ENCODE results near the gene RBPJ.

The RBPJ gene

DNA sequence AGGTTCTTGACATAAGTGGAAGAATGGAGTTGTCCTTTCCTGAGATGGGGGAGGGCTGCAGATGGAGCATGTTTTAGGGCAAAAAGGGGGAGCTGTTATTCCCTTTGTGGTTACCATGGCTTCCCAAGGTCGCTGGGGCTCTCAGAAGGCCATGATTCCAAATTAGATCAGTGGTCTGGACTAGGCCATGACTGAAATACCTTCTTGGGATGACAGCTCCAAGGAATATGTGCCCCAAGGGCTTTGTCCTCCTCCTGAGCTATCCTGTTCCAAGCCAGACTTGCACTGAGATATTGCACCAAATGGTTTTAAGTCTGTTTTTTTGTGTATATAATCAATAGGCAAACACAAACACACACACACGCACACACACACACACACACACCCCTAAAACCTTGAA, 3.0 kb upstream of the RBPJ start:
- no peak overlapping the region for H3K27ac ChIP-seq
- TF ChIP-seq, protein P1, sequence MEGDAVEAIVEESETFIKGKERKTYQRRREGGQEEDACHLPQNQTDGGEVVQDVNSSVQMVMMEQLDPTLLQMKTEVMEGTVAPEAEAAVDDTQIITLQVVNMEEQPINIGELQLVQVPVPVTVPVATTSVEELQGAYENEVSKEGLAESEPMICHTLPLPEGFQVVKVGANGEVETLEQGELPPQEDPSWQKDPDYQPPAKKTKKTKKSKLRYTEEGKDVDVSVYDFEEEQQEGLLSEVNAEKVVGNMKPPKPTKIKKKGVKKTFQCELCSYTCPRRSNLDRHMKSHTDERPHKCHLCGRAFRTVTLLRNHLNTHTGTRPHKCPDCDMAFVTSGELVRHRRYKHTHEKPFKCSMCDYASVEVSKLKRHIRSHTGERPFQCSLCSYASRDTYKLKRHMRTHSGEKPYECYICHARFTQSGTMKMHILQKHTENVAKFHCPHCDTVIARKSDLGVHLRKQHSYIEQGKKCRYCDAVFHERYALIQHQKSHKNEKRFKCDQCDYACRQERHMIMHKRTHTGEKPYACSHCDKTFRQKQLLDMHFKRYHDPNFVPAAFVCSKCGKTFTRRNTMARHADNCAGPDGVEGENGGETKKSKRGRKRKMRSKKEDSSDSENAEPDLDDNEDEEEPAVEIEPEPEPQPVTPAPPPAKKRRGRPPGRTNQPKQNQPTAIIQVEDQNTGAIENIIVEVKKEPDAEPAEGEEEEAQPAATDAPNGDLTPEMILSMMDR (conservative IDR thresholded peaks at IDR 0.05): no peak

DNA sequence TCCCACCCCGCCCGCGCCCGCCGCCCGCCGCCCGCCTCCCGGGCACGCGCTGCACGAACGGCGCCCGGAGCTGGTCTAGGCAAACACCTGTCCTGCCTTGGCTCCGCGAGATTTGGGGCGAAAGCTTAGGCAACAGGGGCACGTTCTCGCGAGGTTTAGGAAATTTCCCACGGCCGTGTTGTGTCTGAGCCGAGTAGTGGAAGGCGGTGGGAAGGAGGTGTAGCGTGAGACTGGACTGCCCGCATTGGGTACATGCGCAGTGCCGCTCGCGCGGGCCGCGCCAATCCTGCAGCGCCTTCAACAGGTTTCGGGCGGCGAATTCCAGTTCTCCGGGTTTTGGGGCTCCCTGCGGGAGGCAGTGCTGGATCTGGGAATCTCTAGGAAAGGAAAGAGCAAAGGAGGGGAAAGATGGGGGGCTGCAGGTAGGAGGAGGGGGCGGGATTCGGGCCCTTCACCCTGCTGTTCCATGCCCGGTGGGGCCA, 1.3 kb upstream of the RBPJ start:
- peak overlapping the region; percentile 93 for H3K27ac ChIP-seq
- TF ChIP-seq, protein P1 (conservative IDR thresholded peaks at IDR 0.05): 0 out of 2 replicates have a peak, but pooled peaks have one; percentile 10

DNA sequence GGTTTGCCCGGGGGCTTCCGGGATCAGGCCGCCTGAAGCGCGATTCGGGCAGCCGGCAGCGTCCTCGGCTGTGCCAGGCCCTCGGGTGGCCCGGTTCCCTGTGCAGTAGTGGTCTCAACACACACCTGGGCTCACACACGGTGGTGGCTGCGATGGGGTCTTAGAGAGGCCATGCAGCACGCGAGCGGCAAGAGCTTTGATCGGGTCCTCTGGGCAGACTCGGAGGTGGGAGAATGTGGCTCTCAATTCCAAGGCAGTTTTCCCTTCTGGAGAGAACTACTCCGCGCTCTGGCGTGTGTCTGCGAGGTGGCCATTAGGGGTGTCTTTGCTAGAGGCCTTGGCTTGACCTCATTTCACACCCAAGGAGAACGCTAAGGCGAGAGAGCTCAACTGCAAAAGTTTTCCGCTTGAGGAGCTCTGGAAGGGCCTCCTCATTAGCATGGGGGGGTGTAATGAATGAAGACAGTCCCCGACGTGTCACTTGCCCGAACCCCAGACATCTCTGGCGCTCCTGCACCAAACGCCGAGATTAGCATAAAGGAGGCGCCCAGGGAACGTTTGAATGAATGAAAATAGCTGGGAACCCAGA, 771 bp upstream of the RBPJ start:
- peak overlapping the region; percentile 93 for H3K27ac ChIP-seq
- TF ChIP-seq, protein P1 (conservative IDR thresholded peaks at IDR 0.05): no peak

DNA sequence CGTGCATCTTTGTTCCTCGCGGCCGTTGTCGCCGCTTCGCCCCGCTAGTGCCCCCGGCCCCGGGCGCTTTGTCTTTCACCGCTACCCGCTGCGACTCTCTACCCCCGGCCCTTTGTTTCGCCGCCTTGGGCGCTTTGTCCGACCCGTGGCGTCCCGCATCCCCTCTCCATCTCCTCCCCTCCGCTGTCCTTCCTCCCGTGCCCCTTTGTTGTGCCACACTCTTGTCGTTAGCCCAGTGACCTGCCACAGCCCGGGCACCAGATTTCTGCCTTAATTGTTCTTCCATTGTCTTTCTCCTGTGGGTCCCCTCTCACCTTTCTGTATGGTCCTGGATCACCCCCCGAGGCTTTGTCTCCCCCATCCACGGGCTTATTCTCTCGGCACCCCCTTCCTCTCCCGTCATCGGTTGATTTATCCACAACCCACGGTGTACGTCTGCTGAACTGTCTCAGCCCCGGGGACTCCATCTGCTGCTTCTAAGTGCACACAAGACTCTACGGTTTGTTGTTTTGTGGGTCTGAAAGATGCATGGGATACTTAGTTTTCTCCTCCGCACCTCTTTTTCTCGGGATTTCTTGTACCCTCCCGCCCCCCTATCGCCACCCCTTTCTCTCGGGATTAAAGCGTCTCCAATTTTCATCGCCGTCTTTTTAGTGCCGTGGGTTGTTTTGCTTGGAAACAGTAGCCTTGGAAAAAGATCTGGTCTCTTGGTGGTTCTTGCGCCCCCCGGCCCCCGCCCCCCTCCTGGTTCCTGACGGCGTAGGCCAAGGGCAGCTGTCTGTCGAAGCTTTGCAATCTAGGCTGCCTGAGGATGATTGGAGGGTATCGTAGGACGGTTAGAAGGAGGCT, 783 bp downstream of the RBPJ start:
- TF ChIP-seq, protein P1 (conservative IDR thresholded peaks at IDR 0.05): no peak

DNA sequence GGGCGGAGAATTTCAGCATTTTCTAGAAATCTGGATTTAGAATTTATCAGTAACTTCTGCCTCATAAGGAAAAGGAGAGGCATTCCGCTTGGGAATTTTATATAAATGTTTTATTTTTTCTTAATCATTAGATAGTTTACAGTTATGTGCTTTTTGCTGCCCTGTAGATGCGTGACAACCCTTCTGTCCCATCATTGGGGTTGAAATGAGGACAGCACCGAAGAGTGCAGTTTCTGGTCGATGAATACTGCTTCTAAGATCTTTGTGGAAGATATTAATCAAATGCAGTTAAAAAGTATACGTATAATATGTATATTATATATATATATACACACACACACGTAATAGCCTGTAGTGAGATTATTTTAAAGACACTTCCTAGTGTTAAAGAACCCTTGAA, 1.5 kb downstream of the RBPJ start:
- H3K27ac ChIP-seq: peak overlapping the region; percentile 93; the same call in 1 of the 2 replicates
- TF ChIP-seq, protein P1 (conservative IDR thresholded peaks at IDR 0.05): no peak

More for the DNA sequence above, 783 bp downstream of the RBPJ start:
- peak overlapping the region; percentile 93 for H3K27ac ChIP-seq

DNA sequence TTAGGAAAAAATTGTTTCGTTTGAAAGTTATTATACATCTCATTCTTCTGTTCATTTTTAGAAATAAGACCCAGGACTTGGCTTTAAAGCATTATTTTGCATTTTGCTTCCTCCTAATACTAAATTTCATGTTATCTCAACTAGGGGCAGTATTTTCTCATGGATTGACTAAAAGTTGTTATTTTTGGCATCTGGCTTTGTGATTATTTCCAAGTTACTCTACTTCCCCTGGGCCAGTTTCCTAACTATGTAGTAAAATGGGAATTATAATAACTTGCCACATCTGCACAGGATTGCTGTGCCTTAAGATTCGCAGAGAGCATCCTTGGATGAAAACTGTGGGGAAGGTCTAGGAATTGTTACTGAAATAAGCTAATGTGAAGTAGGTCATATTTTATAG, 3.0 kb downstream of the RBPJ start:
- H3K27ac ChIP-seq: no peak overlapping the region

DNA sequence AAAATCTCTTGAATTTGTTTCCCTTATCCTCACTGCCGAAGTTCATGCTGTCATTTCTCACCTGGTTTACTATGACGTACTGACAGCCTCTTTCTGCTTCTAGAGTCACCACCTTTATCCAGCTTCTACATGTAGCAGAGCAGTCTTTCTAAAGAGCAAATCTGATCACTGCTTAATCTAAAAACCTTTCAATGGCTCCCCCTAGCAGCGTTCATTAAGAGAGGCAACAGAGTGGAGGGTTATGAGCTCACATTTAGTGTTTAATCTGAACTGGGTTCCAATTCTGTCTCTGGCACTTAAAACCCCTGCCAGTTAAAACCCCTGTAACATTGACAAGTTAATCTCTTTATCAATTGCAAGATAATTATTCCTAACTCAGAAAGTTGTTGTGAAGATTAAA, 4.4 kb downstream of the RBPJ start:
- TF ChIP-seq, protein P1 (conservative IDR thresholded peaks at IDR 0.05): peak; percentile 64

More for the DNA sequence above, 3.0 kb downstream of the RBPJ start:
- TF ChIP-seq, protein P1 (conservative IDR thresholded peaks at IDR 0.05): no peak

More for the DNA sequence above, 4.4 kb downstream of the RBPJ start:
- H3K27ac ChIP-seq: no peak overlapping the region
